Epithelial cell of proximal tubule (primary cell): Measurements from ENCODE around the gene SCFD2. TPM values are rescaled to one million over a fixed set of nuclear protein-coding genes. Genes with fewer than 3 reads are reported as not detected.

ENCODE experiments used
- DNase-seq: peaks from one replicate; pipeline ENCODE4 v3.0.0-alpha.2; 2011; ENCODE audit warnings: low read depth
- H3K4me3 ChIP-seq: 2 replicates; pipeline ENCODE4 v1.5.1; 2011; ENCODE audit warnings: low read depth, mild to moderate bottlenecking, low read length
- CTCF ChIP-seq: conservative IDR thresholded peaks from 2 replicates; pipeline ENCODE4 v1.5.1; 2012; ENCODE audit warnings: low read depth, mild to moderate bottlenecking, low read length
- total RNA-seq: library from RNA; depleted of rRNA; stranded (reverse); fragments of >200 nt; gene quantifications from 2 replicates; pipeline ENCODE4 v1.2.3, GENCODE V29; 2015

The SCFD2 gene
- total RNA-seq, 1 donor from 2014 or later: 8.9 TPM

DNA sequence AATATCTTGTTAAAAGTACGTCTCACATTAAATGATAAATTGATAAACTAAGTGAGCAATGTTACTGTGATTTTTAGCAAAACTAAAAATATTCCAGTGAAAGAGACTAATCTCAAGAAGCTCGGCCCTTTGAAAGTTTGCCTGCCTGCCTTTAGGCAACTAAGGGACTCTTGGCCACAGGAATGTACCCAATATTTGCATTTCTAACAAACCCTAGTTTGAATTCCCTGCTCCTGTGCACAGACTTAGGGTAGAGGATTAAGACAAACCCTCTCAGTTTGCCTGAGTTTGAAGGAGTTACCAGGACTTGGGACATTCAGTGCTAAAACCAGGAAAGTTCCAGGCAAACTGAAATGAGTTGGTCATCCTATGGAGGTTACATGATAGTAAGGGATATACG lies 157.1 kb downstream of the SCFD2 start:
- no peak for DNase-seq
- TF ChIP-seq CTCF: no peak
- H3K4me3 ChIP-seq: no peak overlapping the region

GRCh38 chr4:53205970-53206369 lies 159.9 kb downstream of the SCFD2 start:
- H3K4me3 ChIP-seq: no peak overlapping the region
- TF ChIP-seq CTCF: no peak
- DNase-seq: no peak

DNA sequence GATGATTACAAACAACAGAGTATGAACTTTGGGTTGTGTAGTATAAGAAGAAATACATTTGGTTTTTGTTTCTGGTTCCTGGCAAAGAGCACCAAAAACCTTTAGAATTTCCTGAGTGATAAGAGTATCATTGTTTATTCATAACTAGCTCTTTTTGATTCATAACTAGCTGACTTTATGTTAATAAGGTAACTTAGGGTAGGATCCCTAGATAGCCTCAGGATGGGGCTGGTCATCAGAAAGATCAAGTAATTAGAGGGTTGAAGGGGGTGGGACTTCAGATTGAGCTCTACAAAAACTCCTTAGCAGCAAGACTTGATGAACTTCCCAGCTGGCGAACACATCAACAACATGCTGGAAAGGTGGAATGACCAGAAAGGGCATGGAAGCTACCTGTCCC lies 166.5 kb downstream of the SCFD2 start:
- H3K4me3 ChIP-seq: no peak overlapping the region
- peak; percentile 3 for TF ChIP-seq CTCF
- no peak for DNase-seq

DNA sequence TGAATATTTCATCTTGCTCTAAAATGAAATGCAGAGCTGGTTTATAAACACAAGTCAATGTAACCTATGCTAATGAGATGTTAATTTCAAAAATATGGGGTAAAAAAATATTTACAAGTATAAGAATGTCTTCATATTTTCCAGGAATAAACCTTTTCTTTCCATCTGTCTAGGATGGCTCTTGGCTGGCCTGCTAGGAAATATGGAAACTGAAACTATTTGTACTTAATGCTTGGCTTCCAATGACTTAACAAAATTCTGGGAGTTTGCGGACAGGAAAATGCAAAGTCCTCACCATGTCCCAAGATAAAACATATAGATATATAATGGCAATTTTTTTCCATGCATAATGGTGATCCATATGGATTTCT lies 168.1 kb downstream of the SCFD2 start:
- TF ChIP-seq CTCF: no peak
- H3K4me3 ChIP-seq: no peak overlapping the region
- DNase-seq: no peak

DNA sequence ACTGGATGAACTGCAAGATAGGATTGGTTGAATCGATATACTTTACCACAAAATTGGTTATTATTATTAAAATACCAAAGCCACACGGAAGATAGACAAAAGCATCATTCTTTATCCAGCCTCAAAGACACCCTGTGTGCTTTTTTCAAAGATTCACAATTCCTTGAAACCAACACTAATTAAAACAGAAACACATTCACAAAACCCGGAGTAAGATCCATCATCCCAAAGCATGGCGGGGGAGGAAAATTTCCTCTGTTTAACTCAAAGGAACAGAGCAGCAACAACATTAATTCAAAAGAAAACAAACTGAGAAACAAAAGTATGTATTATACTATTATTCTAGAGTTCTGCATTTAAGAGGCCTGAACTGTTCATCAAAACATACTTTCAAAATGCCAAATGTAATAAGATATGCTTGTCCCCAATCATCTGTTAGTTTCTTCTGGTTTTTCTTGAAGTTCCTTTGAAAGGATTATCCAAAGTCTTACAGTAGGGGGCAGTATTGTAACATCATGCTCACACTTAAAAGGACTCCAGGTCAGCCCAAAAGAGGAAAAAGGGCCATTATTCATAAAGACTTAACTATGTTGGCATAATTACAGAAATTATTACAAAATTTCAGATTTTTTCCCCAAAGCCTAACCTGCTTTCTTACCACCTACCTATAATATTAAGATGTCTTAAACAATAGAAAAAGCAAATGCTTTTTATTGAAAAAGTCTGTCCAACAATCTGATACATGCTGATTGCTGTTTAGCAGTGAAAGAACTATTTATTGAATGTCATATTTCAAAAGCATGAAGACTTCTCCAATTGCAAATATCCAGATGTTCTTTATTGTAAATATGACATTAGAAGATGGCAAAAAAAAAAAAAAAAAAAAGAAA lies 168.7 kb downstream of the SCFD2 start:
- peak; percentile 79 for TF ChIP-seq CTCF
- DNase-seq: peak; percentile 42
- H3K4me3 ChIP-seq: no peak overlapping the region

DNA sequence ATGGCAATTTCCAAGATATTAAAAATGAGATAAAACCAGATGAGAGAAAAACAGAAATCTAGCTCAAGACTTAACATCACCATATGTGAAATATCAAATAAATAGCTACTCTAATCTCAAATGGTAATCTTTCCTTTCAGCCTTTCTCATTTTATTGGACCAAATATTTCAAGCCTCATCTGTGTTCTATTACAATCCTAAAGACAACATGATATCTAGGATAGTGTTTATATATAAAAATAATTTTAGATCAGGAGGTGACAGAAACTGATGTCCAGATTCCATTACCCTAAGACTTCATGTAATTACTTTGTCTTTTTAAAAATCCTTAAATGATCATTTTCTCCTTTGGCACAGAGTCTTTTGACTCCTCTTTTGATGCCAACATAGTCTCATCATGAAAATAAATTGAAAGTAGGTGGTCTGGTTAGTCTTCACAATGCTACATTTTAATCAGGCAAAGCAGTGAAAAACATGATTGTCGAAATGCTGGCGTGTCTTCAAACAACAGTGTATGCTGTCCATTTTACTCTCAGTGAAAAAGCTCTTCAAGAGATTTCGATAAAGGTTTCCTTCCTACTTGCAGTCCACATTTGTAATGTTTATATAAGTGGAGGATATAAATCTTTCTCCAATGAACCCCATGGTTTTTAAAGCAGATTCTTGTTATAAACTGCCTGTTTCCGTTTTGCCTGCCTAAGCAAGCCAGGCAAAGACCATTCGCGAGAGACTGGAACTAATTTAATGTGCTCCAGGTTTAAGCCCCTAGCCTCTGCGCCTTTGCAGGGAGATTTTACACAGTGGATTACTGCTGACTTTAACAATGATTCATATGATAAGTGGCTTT lies 169.8 kb downstream of the SCFD2 start:
- TF ChIP-seq CTCF: no peak
- H3K4me3 ChIP-seq: no peak overlapping the region
- no peak for DNase-seq
